ENCODE data around the gene TRRAP. TPM values are rescaled to one million over a fixed set of nuclear protein-coding genes. Genes with fewer than 3 reads are reported as not detected.

The TRRAP gene
- total and polyA plus RNA-seq, 2 of the 8 experiments (the other 6 are each of a cell fraction or from before 2014, with no cell fraction given): 21.7 to 48.6 TPM

- no peak for TF ChIP-seq CHD7 (IDR thresholded peaks at IDR 0.05; ENCODE audit: insufficient replicate concordance, low read length)
- TF ChIP-seq TEAD4 (IDR thresholded peaks at IDR 0.05; ENCODE audit: low read depth, low read length): no peak
- no peak for TF ChIP-seq TCF12 (IDR thresholded peaks at IDR 0.05; ENCODE audit: low read depth, low read length)
- TF ChIP-seq BCL11A (IDR thresholded peaks at IDR 0.05; ENCODE audit: low read depth in 2 of 2, low read length in 2 of 2): no peak
- TF ChIP-seq NANOG (IDR thresholded peaks at IDR 0.05; ENCODE audit: insufficient read depth, low read depth, low read length, poor library complexity, severe bottlenecking): no peak
- no peak for TF ChIP-seq JUN (IDR thresholded peaks at IDR 0.05; ENCODE audit: low read depth, low read length)
- no peak for TF ChIP-seq KDM5A (IDR thresholded peaks at IDR 0.05; ENCODE audit: low read length)
- TF ChIP-seq FOSL1 (IDR thresholded peaks at IDR 0.05; ENCODE audit: insufficient read depth, low read depth, low read length): no peak
- no peak for TF ChIP-seq JUND (IDR thresholded peaks at IDR 0.05; ENCODE audit: low read length)
- TF ChIP-seq SAP30 (IDR thresholded peaks at IDR 0.05; ENCODE audit: insufficient read depth, insufficient replicate concordance, low read length): no peak
- TF ChIP-seq POLR2AphosphoS5 (IDR thresholded peaks at IDR 0.05; ENCODE audit: low read depth, low read length): no peak
- TF ChIP-seq, protein P1, sequence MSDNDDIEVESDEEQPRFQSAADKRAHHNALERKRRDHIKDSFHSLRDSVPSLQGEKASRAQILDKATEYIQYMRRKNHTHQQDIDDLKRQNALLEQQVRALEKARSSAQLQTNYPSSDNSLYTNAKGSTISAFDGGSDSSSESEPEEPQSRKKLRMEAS (IDR thresholded peaks at IDR 0.05): no peak
Observed at GRCh38 chr7:98884416-98884815, 6.1 kb downstream of the TRRAP start (continued).

All from H1 (cell line).